GM21529 (cell line): ENCODE data around the gene TBC1D3D.
"Not testable (repeated sequence)": the region's sequence is repeated elsewhere in the genome, so short reads cannot be mapped to it uniquely, and the experiment has no call there.

ENCODE experiments used
- ATAC-seq: cut with Tn5 transposase; IDR thresholded peaks from one replicate; pipeline ENCODE4 v1.9.1; 2021; ENCODE audit not compliant: unreplicated experiment

TBC1D3D gene

GRCh38 chr17:38003676-38004075 is at the start of gene TBC1D3D:
Gene TBC1D3D (plus strand): TSS chr17:38003976. CDS start chr17:38005561, 1,585 bp downstream.
- not testable (repeated sequence) for ATAC-seq

- ATAC-seq, result not testable (repeated sequence)
These were observed 14.8 kb upstream of the TBC1D3D start, which contains the start of gene TBC1D3L for GRCh38 chr17:37988960-37989359. Gene TBC1D3L (minus strand): TSS chr17:37989060. CDS start chr17:37987520, 1,540 bp downstream.
